GM10266 (cell line): ENCODE data around the gene VWA2.

Experiments
- DNase-seq: peaks from one replicate; pipeline ENCODE4 v3.0.0; 2012; ENCODE audit errors: extremely low spot score
- TF ChIP-seq, protein P1 (sequence below): IDR thresholded peaks from 2 replicates; pipeline ENCODE4 v1.5.1; 2012; ENCODE audit warnings: mild to moderate bottlenecking, low read depth; ENCODE audit not compliant: control insufficient read depth, insufficient read depth; ENCODE audit errors: missing control alignments

Gene VWA2

DNA sequence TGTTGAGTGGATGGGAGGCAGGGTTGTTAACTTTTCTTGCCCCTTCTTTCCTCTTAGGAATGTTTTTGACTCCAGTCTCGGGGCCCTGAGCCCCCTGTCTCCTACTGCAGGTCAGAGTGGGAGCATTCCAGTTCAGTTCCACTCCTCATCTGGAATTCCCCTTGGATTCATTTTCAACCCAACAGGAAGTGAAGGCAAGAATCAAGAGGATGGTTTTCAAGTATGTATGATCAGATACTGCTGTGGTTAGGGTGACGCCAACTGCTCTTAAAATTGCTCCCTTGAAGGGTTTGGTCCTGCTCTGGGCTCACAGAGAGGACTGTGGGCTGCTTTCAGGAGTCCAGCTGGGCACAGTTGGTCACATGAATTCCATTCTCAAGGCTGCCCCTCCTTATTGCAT lies 22.0 kb downstream of the VWA2 start:
- DNase-seq = no peak

DNA sequence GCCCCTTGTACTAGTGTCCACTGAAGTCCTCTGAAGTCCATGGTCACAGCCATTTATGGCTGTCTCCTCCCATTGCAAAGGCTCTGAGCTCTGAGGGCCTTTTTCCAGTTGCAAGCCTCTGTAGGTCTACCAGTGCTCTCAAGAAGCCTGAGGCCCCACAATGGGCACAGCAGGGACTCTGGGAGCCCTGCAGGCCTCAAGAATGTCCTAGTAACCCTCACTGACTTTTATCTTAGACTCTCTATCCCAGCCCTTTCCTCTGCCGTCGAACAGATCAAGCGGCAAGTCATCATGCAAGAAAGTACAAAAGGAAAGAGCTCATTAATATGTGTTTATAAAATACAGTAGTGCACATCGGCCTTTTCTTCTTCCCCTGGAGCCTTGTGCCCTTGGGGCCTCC lies 23.4 kb downstream of the VWA2 start:
- DNase-seq = no peak
- TF ChIP-seq, protein P1, sequence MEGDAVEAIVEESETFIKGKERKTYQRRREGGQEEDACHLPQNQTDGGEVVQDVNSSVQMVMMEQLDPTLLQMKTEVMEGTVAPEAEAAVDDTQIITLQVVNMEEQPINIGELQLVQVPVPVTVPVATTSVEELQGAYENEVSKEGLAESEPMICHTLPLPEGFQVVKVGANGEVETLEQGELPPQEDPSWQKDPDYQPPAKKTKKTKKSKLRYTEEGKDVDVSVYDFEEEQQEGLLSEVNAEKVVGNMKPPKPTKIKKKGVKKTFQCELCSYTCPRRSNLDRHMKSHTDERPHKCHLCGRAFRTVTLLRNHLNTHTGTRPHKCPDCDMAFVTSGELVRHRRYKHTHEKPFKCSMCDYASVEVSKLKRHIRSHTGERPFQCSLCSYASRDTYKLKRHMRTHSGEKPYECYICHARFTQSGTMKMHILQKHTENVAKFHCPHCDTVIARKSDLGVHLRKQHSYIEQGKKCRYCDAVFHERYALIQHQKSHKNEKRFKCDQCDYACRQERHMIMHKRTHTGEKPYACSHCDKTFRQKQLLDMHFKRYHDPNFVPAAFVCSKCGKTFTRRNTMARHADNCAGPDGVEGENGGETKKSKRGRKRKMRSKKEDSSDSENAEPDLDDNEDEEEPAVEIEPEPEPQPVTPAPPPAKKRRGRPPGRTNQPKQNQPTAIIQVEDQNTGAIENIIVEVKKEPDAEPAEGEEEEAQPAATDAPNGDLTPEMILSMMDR = no peak

More for the DNA sequence above, 22.0 kb downstream of the VWA2 start:
- TF ChIP-seq, protein P1 = no peak

DNA sequence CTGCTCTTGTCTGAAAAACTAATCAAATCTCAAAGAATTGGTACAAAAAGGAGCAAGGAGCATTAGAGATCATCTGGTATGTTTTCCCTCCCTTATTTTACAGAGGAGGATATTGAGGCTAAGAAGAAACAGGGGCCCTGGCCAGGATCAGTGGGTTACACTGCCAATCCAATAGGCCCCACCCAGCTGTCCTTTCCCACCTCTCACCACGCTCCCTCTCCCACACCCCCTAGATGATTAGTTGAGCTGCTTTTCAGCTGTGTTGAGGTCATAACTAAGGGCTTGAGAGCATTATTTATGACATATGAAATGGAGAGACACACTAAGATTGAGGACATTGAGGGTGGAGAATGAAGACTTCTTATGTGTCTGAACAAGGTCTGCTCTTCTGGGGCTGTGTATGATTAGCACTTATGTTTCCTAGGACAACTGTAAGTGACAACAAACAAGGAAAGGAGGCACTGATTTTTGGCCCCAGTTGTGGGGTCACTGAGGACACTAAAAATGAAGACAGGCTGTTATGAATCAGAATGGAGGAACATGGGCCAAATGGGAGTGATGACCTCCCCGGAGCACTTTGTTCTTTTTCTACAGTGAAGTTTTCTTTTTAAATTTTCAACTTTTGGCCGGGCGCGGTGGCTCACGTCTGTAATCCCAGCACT lies 26.5 kb downstream of the VWA2 start:
- DNase-seq = no peak
- TF ChIP-seq, protein P1 = no peak

DNA sequence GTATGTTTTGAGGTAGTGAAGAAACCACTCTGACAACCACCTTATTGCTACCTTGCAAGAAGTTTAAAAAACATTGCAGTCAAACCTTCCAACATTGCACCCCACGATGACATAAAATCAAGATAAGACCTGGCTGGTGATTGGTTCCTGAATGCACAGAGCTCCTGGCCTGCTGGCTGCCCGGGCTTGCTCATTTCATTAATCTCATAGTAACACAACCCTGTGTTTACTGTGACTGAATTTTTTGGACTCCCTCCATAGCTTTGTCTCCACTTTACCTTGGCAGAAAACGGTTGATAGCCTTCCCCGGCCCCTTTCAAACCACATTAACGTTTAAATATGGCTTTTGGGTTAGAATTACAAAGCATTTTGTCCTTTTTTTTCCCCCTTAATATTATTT lies 27.5 kb downstream of the VWA2 start:
- TF ChIP-seq, protein P1 = no peak
- no peak for DNase-seq

DNA sequence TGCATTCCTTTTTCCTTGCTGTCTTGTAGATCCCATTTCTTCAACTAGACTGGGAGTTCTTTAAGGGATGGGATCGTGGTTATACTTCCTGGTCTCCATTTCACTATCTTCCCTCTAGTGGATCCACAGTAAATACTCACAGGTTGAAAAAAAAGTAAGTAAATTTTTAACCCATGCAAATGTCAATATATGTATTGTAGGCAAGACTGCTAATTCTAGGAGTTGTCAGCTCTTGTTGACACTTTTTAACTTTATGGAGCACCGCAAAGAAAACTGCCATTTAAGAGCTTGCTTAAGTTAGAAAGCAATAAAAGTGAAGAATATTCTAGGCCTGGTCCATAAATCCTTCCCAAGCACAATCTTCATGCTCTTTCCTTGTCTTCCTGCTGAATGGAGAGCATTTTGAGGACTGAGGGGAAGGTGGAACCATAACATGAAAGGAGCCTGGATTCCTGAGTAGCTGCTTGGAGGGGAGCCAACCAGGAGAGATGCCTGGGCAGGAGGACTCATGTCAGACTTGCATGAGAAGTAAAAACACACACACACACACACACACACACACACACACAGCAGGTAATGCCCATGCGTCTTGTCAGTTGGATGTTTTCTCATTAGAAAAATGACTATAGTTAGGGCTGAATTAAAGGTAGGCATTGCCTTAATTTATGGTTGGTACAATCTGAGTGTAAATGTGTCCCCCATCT lies 32.2 kb downstream of the VWA2 start:
- no peak for DNase-seq
- TF ChIP-seq, protein P1 = no peak

DNA sequence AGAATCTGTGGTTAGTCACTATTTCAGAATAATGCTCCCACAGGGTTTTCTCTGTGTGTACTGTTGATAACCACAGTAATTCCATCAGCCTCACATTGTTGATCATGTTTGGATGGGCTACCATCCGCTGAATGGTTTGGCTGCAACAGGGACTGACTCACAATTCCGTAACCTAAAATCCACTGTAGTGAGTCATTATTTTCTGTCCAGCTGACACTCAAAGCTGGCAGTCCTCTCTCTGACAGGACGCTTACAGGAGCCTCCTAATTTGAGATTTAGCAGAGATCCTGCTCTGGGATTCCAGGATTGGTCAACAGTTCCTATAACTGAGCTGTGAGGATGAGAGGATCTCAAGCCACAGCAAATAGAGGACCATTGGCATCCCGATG lies 32.7 kb downstream of the VWA2 start:
- no peak for DNase-seq
- TF ChIP-seq, protein P1 = no peak

DNA sequence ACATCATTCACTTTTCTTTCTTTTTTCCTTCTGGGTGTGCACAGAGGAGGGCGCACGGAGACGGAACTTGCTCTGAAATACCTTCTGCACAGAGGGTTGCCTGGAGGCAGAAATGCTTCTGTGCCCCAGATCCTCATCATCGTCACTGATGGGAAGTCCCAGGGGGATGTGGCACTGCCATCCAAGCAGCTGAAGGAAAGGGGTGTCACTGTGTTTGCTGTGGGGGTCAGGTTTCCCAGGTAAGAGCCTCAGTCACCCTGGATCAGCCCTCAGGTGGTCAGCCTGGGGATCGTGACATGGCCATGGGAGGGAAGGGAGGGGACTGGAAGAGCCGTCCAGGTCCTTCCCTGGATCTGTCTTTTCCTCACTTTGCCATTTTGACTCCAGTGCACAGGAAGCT lies 33.6 kb downstream of the VWA2 start:
- TF ChIP-seq, protein P1 = no peak

More for the DNA sequence above, 33.6 kb downstream of the VWA2 start:
- DNase-seq = no peak
